Adipocyte (in vitro differentiated cells): ENCODE data around the gene DGKD.
A peak's percentile ranks its signal among the peaks of the same experiment; 100 is the strongest.

ENCODE experiments used
- DNase-seq: peaks from one replicate; pipeline ENCODE4 v3.0.0-alpha.2; 2015; ENCODE audit warnings: low read depth
- H3K27me3 ChIP-seq: replicated peaks from 2 replicates; pipeline ENCODE4 v1.7.0; 2013; ENCODE audit warnings: mild to moderate bottlenecking, low read length, moderate library complexity; ENCODE audit not compliant: control insufficient read depth, insufficient read depth
- H3K36me3 ChIP-seq: 2 replicates; pipeline ENCODE4 v1.7.0; 2013; ENCODE audit warnings: low read length, mild to moderate bottlenecking, moderate library complexity; ENCODE audit not compliant: control insufficient read depth, insufficient read depth, severe bottlenecking
- H3K4me1 ChIP-seq: 2 replicates; pipeline ENCODE4 v1.7.0; 2013; ENCODE audit warnings: mild to moderate bottlenecking, low read length, moderate library complexity; ENCODE audit not compliant: control insufficient read depth, insufficient read depth
- H3K4me3 ChIP-seq: 2 replicates; pipeline ENCODE4 v1.7.0; 2013; ENCODE audit warnings: mild to moderate bottlenecking, low read length, moderate library complexity
- H3K9ac ChIP-seq: 2 replicates; pipeline ENCODE4 v1.7.0; 2013; ENCODE audit warnings: mild to moderate bottlenecking, low read length, moderate library complexity
- H3K9me3 ChIP-seq: 2 replicates; pipeline ENCODE4 v1.7.0; 2013; ENCODE audit warnings: mild to moderate bottlenecking, low read length, moderate library complexity; ENCODE audit not compliant: control insufficient read depth

The DGKD gene

GRCh38 chr2:233503947-233504637 is 149.8 kb downstream of the DGKD start:
- DNase-seq, result no peak
- H3K4me3 ChIP-seq, result no peak overlapping the region
- H3K27me3 ChIP-seq, result no peaks in the 10 kb centered on the region
- H3K36me3 ChIP-seq, result peaks cover 73% of the 10 kb centered on the region
- H3K9me3 ChIP-seq, result peaks cover 25% of the 10 kb centered on the region
- no peak overlapping the region for H3K9ac ChIP-seq
- H3K4me1 ChIP-seq, result no peaks in the 10 kb centered on the region

- no peak for DNase-seq
- Histone ChIP-seq H3K9ac (no peak overlapping the region), H3K36me3 (peaks cover 62% of the 10 kb centered on the region), H3K9me3 (no peaks in the 10 kb centered on the region), H3K4me1 (no peaks in the 10 kb centered on the region), H3K27me3 (no peaks in the 10 kb centered on the region), H3K4me3 (no peak overlapping the region)
Observed at GRCh38 chr2:233513953-233514655, 159.8 kb downstream of the DGKD start.

GRCh38 chr2:233519787-233520611 is 165.7 kb downstream of the DGKD start:
- Histone ChIP-seq H3K9ac (no peak overlapping the region), H3K27me3 (no peaks in the 10 kb centered on the region), H3K4me1 (no peaks in the 10 kb centered on the region), H3K36me3 (peaks cover 74% of the 10 kb centered on the region), H3K4me3 (no peak overlapping the region), H3K9me3 (no peaks in the 10 kb centered on the region)
- peak; percentile 7 for DNase-seq
